Measurements from ENCODE around the gene SLX1A.
A peak's percentile ranks its signal among the peaks of the same experiment; 100 is the strongest.

The SLX1A gene

GRCh38 chr16:30180741-30181140 is 12.9 kb upstream of the SLX1A start:
- no peaks in the 10 kb centered on the region for H4K20me1 ChIP-seq (ENCODE audit: insufficient read depth, low read length)
- no peaks in the 10 kb centered on the region for H3K9me3 ChIP-seq (ENCODE audit: low read length)
- no peak overlapping the region for H3K4me2 ChIP-seq (ENCODE audit: low read length)
- H3K79me2 ChIP-seq (ENCODE audit: insufficient read depth, low read length): no peaks in the 10 kb centered on the region
- no peaks in the 10 kb centered on the region for H3K9me2 ChIP-seq (ENCODE audit: low read depth, low read length)
- no peak overlapping the region for H3K4me3 ChIP-seq (ENCODE audit: low read depth, low read length, poor library complexity, severe bottlenecking)
- no peaks in the 10 kb centered on the region for H3K27me3 ChIP-seq (ENCODE audit: insufficient read depth, low read length)
- H3F3A ChIP-seq (ENCODE audit: insufficient read depth, low read length): no peaks in the 10 kb centered on the region
- H3K4me1 ChIP-seq (ENCODE audit: insufficient read depth, low read length, severe bottlenecking): peaks cover 19% of the 10 kb centered on the region
- H3K27ac ChIP-seq (ENCODE audit: low read depth, low read length, poor library complexity, severe bottlenecking): no peak overlapping the region
- no peak for TF ChIP-seq EZH2 (IDR thresholded peaks at IDR 0.05; ENCODE audit: borderline replicate concordance, low read length)
- TF ChIP-seq, protein P1, sequence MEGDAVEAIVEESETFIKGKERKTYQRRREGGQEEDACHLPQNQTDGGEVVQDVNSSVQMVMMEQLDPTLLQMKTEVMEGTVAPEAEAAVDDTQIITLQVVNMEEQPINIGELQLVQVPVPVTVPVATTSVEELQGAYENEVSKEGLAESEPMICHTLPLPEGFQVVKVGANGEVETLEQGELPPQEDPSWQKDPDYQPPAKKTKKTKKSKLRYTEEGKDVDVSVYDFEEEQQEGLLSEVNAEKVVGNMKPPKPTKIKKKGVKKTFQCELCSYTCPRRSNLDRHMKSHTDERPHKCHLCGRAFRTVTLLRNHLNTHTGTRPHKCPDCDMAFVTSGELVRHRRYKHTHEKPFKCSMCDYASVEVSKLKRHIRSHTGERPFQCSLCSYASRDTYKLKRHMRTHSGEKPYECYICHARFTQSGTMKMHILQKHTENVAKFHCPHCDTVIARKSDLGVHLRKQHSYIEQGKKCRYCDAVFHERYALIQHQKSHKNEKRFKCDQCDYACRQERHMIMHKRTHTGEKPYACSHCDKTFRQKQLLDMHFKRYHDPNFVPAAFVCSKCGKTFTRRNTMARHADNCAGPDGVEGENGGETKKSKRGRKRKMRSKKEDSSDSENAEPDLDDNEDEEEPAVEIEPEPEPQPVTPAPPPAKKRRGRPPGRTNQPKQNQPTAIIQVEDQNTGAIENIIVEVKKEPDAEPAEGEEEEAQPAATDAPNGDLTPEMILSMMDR (IDR thresholded peaks at IDR 0.05; ENCODE audit: low read length): no peak
- peaks cover 14% of the 10 kb centered on the region; the same call in 1 of the 2 replicates for H3K36me3 ChIP-seq (ENCODE audit: insufficient read depth, low read length)
- H3K9ac ChIP-seq (ENCODE audit: low read length): no peak overlapping the region
- no peak overlapping the region for H2AFZ ChIP-seq (ENCODE audit: low read length)

- Histone ChIP-seq H3K9ac (ENCODE audit: low read length) (peak within 1 kb of the TSS; percentile 97), H3K4me2 (ENCODE audit: low read length) (peak within 1 kb of the TSS; percentile 80), H3K4me1 (ENCODE audit: insufficient read depth, low read length, severe bottlenecking) (peaks cover 37% of the 10 kb centered on the region), H3K9me2 (ENCODE audit: low read depth, low read length) (no peaks in the 10 kb centered on the region), H4K20me1 (ENCODE audit: insufficient read depth, low read length) (no peaks in the 10 kb centered on the region), H3K79me2 (ENCODE audit: insufficient read depth, low read length) (no peaks in the 10 kb centered on the region), H3K27ac (ENCODE audit: low read depth, low read length, poor library complexity, severe bottlenecking) (peak within 1 kb of the TSS; percentile 98), H3F3A (ENCODE audit: insufficient read depth, low read length) (no peaks in the 10 kb centered on the region), H2AFZ (ENCODE audit: low read length) (no peak within 1 kb of the TSS), H3K9me3 (ENCODE audit: low read length) (no peaks in the 10 kb centered on the region), H3K4me3 (ENCODE audit: low read depth, low read length, poor library complexity, severe bottlenecking) (peak within 1 kb of the TSS; percentile 87), H3K36me3 (ENCODE audit: insufficient read depth, low read length) (peaks cover 40% of the 10 kb centered on the region), H3K27me3 (ENCODE audit: insufficient read depth, low read length) (no peaks in the 10 kb centered on the region)
- TF ChIP-seq EZH2 (IDR thresholded peaks at IDR 0.05; ENCODE audit: borderline replicate concordance, low read length): no peak
- TF ChIP-seq, protein P1 (IDR thresholded peaks at IDR 0.05; ENCODE audit: low read length): no peak
Measured at GRCh38 chr16:30183233-30184095, 10.2 kb upstream of the SLX1A start, which contains the start of gene CORO1A. CORO1A (plus strand) TSS chr16:30183602; CDS start chr16:30185210, 1,608 bp downstream.

- peaks cover 40% of the 10 kb centered on the region for H3K36me3 ChIP-seq (ENCODE audit: insufficient read depth, low read length)
- H3K9me3 ChIP-seq (ENCODE audit: low read length): no peaks in the 10 kb centered on the region
- TF ChIP-seq, protein P1 (IDR thresholded peaks at IDR 0.05; ENCODE audit: low read length): no peak
- no peak for TF ChIP-seq EZH2 (IDR thresholded peaks at IDR 0.05; ENCODE audit: borderline replicate concordance, low read length)
- no peak overlapping the region for H2AFZ ChIP-seq (ENCODE audit: low read length)
- H3K79me2 ChIP-seq (ENCODE audit: insufficient read depth, low read length): no peaks in the 10 kb centered on the region
- no peaks in the 10 kb centered on the region for H4K20me1 ChIP-seq (ENCODE audit: insufficient read depth, low read length)
- H3K4me3 ChIP-seq (ENCODE audit: low read depth, low read length, poor library complexity, severe bottlenecking): peak overlapping the region; percentile 87
- H3K4me2 ChIP-seq (ENCODE audit: low read length): peak overlapping the region; percentile 80
- peak overlapping the region; percentile 97 for H3K9ac ChIP-seq (ENCODE audit: low read length)
- H3K27me3 ChIP-seq (ENCODE audit: insufficient read depth, low read length): no peaks in the 10 kb centered on the region
- H3K9me2 ChIP-seq (ENCODE audit: low read depth, low read length): no peaks in the 10 kb centered on the region
- H3K4me1 ChIP-seq (ENCODE audit: insufficient read depth, low read length, severe bottlenecking): peaks cover 37% of the 10 kb centered on the region
- peak overlapping the region; percentile 98 for H3K27ac ChIP-seq (ENCODE audit: low read depth, low read length, poor library complexity, severe bottlenecking)
- H3F3A ChIP-seq (ENCODE audit: insufficient read depth, low read length): no peaks in the 10 kb centered on the region
Measured at GRCh38 chr16:30184096-30184890, 9.4 kb upstream of the SLX1A start.
